Pulmonary artery endothelial cell (primary cell): Measurements from ENCODE around the gene GTF2H4. TPM values are rescaled to one million over a fixed set of nuclear protein-coding genes. Genes with fewer than 3 reads are reported as not detected.
A peak's percentile ranks its signal among the peaks of the same experiment; 100 is the strongest.
"Not testable (repeated sequence)": the region's sequence is repeated elsewhere in the genome, so short reads cannot be mapped to it uniquely, and the experiment has no call there.

Experiments used
- DNase-seq: peaks from one replicate; pipeline ENCODE4 v3.0.0-alpha.2; 2011; ENCODE audit warnings: low read depth, low spot score
- total RNA-seq: library from RNA; depleted of rRNA; stranded (reverse); fragments of >200 nt; gene quantifications from 2 replicates; pipeline ENCODE4 v1.2.3, GENCODE V29; 2014

Gene GTF2H4
- total RNA-seq = 12.5 and 19.5 TPM in 2 replicates

GRCh38 chr6:30907758-30908591, at the start of gene GTF2H4:
Gene GTF2H4, plus strand, starts transcription at chr6:30908207.
- DNase-seq = peak; percentile 96

- not testable (repeated sequence) for DNase-seq
Measured at GRCh38 chr6:30859726-30860125, 48.3 kb upstream of the GTF2H4 start.

GRCh38 chr6:30861257-30862048, 46.6 kb upstream of the GTF2H4 start:
- no peak for DNase-seq

- DNase-seq = no peak
Measured at GRCh38 chr6:30862156-30862875, 45.7 kb upstream of the GTF2H4 start.

- DNase-seq = no peak
Measured at GRCh38 chr6:30864325-30864724, 43.7 kb upstream of the GTF2H4 start.

- DNase-seq = not testable (repeated sequence)
Measured at GRCh38 chr6:30869241-30869749, 38.7 kb upstream of the GTF2H4 start.

- DNase-seq = no peak
Measured at GRCh38 chr6:30870546-30870945, 37.5 kb upstream of the GTF2H4 start.

- no peak for DNase-seq
Measured at GRCh38 chr6:30871592-30872183, 36.3 kb upstream of the GTF2H4 start.

- DNase-seq = no peak
Measured at GRCh38 chr6:30873137-30873640, 34.8 kb upstream of the GTF2H4 start.

- not testable (repeated sequence) for DNase-seq
Measured at GRCh38 chr6:30873795-30874194, 34.2 kb upstream of the GTF2H4 start.

GRCh38 chr6:30875244-30876038, 32.6 kb upstream of the GTF2H4 start:
- no peak for DNase-seq

- peak; percentile 94 for DNase-seq
Measured at GRCh38 chr6:30876039-30876730, 31.8 kb upstream of the GTF2H4 start.

GRCh38 chr6:30877419-30878262, 30.4 kb upstream of the GTF2H4 start:
- peak; percentile 78 for DNase-seq

GRCh38 chr6:30879684-30880427, 28.2 kb upstream of the GTF2H4 start:
- no peak for DNase-seq

GRCh38 chr6:30880698-30881252, 27.2 kb upstream of the GTF2H4 start:
- no peak for DNase-seq

- no peak for DNase-seq
Measured at GRCh38 chr6:30881392-30882203, 26.4 kb upstream of the GTF2H4 start.
